HG03575 (cell line): Measurements from ENCODE around the gene SNCAIP.
"Not testable (repeated sequence)": the region's sequence is repeated elsewhere in the genome, so short reads cannot be mapped to it uniquely, and the experiment has no call there.

Experiments used
- ATAC-seq: cut with Tn5 transposase; IDR thresholded peaks from one replicate; pipeline ENCODE4 v1.9.1; 2021; ENCODE audit not compliant: unreplicated experiment, insufficient number of reproducible peaks, low FRiP score; ENCODE audit errors: extremely low read depth

The SNCAIP gene

GRCh38 chr5:122471031-122471751 lies 159.2 kb downstream of the SNCAIP start:
- no peak for ATAC-seq

GRCh38 chr5:122471752-122472061 lies 159.7 kb downstream of the SNCAIP start:
- ATAC-seq, result no peak

- no peak for ATAC-seq
These were observed 161.3 kb downstream of the SNCAIP start for GRCh38 chr5:122473138-122473843.

GRCh38 chr5:122473941-122474340 lies 161.9 kb downstream of the SNCAIP start:
- no peak for ATAC-seq

GRCh38 chr5:122478741-122479442 lies 166.9 kb downstream of the SNCAIP start:
- no peak for ATAC-seq

GRCh38 chr5:122480146-122480545 lies 168.1 kb downstream of the SNCAIP start:
- no peak for ATAC-seq

GRCh38 chr5:122484103-122484502 lies 172.1 kb downstream of the SNCAIP start:
- ATAC-seq, result no peak

GRCh38 chr5:122485226-122485625 lies 173.2 kb downstream of the SNCAIP start:
- ATAC-seq, result no peak

GRCh38 chr5:122486616-122487015 lies 174.6 kb downstream of the SNCAIP start:
- ATAC-seq, result not testable (repeated sequence)

GRCh38 chr5:122490718-122491117 lies 178.7 kb downstream of the SNCAIP start:
- ATAC-seq, result no peak

- ATAC-seq, result no peak
These were observed 180.6 kb downstream of the SNCAIP start for GRCh38 chr5:122492675-122493074.

- no peak for ATAC-seq
These were observed 181.3 kb downstream of the SNCAIP start for GRCh38 chr5:122493091-122494021.

- no peak for ATAC-seq
These were observed 182.1 kb downstream of the SNCAIP start for GRCh38 chr5:122494109-122494508.

- no peak for ATAC-seq
These were observed 186.1 kb downstream of the SNCAIP start for GRCh38 chr5:122498163-122498562.

GRCh38 chr5:122499585-122499984 lies 187.5 kb downstream of the SNCAIP start:
- no peak for ATAC-seq

- ATAC-seq, result no peak
These were observed 188.4 kb downstream of the SNCAIP start for GRCh38 chr5:122500245-122501088.

GRCh38 chr5:122501089-122501435 lies 189.0 kb downstream of the SNCAIP start:
- no peak for ATAC-seq

- no peak for ATAC-seq
These were observed 195.0 kb downstream of the SNCAIP start for GRCh38 chr5:122507045-122507444.
